Stomach (tissue), 9 donors: ENCODE data around the gene LILRB5. TPM values are rescaled to one million over a fixed set of nuclear protein-coding genes. Genes with fewer than 3 reads are reported as not detected.

Experiments used
- DNase-seq, 2 donors: peaks; one replicate each; pipeline versions ENCODE4 v3.0.0 to v3.0.0-alpha.2; 2013 to 2019
- H3K27ac ChIP-seq, 5 donors: fragments of 200-600 bp in 4 of 5; sonication (generic) in 4 of 5; one replicate each; pipeline ENCODE4 v1.5.1; 2013 to 2019; ENCODE audit warnings: mild to moderate bottlenecking in 1 of 5, moderate library complexity in 1 of 5
- H3K27me3 ChIP-seq, 3 donors: fragments of 200-600 bp; sonication (generic); one replicate each; pipeline ENCODE4 v1.5.1; 2017 to 2019; ENCODE audit warnings: mixed run types in 1 of 3
- H3K36me3 ChIP-seq, 4 donors: fragments of 200-600 bp; sonication (generic); 1 replicate in 3 of 4; 2 replicates in 1 of 4; pipeline ENCODE4 v1.5.1; 2016 to 2019
- H3K4me1 ChIP-seq, 4 donors: fragments of 200-600 bp; sonication (generic); one replicate each; pipeline ENCODE4 v1.5.1; 2016 to 2019
- H3K4me3 ChIP-seq, 4 donors: fragments of 200-600 bp; sonication (generic) in 3 of 4; one replicate each; pipeline ENCODE4 v1.5.1; 2016 to 2019; ENCODE audit warnings: mild to moderate bottlenecking in 1 of 4
- H3K9me3 ChIP-seq, 4 donors: fragments of 200-600 bp; sonication (generic); one replicate each; pipeline ENCODE4 v1.5.1; 2016 to 2019
- EP300 ChIP-seq: sonication (generic); formaldehyde crosslinking; IDR thresholded peaks from one replicate; pipeline ENCODE4 v1.6.1; 2017; ENCODE audit warnings: antibody characterized with exemption
- POLR2A ChIP-seq, 4 donors: fragments of 450-650 bp; IDR thresholded peaks; one replicate each; pipeline ENCODE4 v1.6.1; 2016; ENCODE audit warnings: antibody characterized with exemption in 4 of 4, control low read depth in 2 of 4, mild to moderate bottlenecking in 1 of 4, moderate library complexity in 1 of 4
- POLR2AphosphoS5 ChIP-seq, 3 donors: sonication (generic); formaldehyde crosslinking; IDR thresholded peaks; one replicate each; pipeline ENCODE4 v1.6.1; 2016; ENCODE audit warnings: antibody characterized with exemption in 3 of 3
- WGBS, 5 donors: extraction: QIAGEN DNeasy Blood & Tissue Kit in 3 of 5; methylation state at CpG; one replicate each; pipeline versions ENCODE4 v1.1.5 to v1.1.7; 2013 to 2018; 5-methylcytosine and 5-hydroxymethylcytosine counted together
- intact Hi-C: fragments of 100-400 bp; cut with DNase I; formaldehyde crosslinking; loops from one replicate; pipeline ENCODE4 v1.15.1; 2023; ENCODE audit warnings: low total_unique reads
- polyA plus RNA-seq, 3 donors: library from polyadenylated mRNA; stranded (reverse); fragments of 200-250 nt; gene quantifications; one replicate each; pipeline ENCODE4 v1.2.3, GENCODE V29; 2013
- total RNA-seq, 5 donors: library from RNA; depleted of rRNA; stranded (reverse); fragments of >200 nt; gene quantifications; one replicate each; pipeline versions ENCODE4 v1.1.0 to v1.2.3, GENCODE V29; 2014 to 2016
- TF ChIP-seq, protein P1 (sequence below), 7 experiments: fragments of 450-650 bp in 4 of 7; fragments of 200-600 bp in 3 of 7; sonication (generic) in 3 of 7; IDR thresholded peaks; one replicate each; pipeline ENCODE4 v1.5.1; 2016 to 2019; ENCODE audit warnings: antibody characterized with exemption in 7 of 7, control low read depth in 2 of 7, mild to moderate bottlenecking in 1 of 7
- donor health status: healthy with polysubstance abuse.
- donor health status: Bipolar disorder and iron deficiency.
- donor health status: healthy.

The LILRB5 gene
- total and polyA plus RNA-seq, 8 donors, result 0.28 to 40.8 (median 3.1) TPM; not detected in 1

DNA sequence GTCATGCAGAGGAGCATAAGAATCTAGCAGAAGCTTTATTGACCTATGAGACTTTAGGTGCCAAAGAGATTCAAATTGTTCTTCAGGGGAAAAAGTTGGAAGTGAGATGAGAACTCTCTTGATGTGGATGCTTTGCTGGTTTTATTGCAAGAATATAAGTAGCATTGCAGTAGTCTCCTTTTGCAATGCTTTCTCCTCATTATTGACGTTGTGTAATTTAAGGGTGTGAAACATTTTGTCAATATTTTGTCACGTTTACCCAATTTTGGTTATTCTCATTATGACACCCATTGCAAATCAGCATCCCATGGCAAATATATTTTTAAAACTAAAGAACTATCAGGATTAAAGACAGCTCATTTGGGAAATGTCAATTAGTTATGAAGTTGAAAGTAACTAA is 11.9 kb upstream of the LILRB5 start:
- no peak for TF ChIP-seq POLR2AphosphoS5 (IDR thresholded peaks at IDR 0.05)
- no peak for TF ChIP-seq POLR2A (IDR thresholded peaks at IDR 0.05)
- no peak for TF ChIP-seq EP300
- TF ChIP-seq, protein P1, sequence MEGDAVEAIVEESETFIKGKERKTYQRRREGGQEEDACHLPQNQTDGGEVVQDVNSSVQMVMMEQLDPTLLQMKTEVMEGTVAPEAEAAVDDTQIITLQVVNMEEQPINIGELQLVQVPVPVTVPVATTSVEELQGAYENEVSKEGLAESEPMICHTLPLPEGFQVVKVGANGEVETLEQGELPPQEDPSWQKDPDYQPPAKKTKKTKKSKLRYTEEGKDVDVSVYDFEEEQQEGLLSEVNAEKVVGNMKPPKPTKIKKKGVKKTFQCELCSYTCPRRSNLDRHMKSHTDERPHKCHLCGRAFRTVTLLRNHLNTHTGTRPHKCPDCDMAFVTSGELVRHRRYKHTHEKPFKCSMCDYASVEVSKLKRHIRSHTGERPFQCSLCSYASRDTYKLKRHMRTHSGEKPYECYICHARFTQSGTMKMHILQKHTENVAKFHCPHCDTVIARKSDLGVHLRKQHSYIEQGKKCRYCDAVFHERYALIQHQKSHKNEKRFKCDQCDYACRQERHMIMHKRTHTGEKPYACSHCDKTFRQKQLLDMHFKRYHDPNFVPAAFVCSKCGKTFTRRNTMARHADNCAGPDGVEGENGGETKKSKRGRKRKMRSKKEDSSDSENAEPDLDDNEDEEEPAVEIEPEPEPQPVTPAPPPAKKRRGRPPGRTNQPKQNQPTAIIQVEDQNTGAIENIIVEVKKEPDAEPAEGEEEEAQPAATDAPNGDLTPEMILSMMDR (IDR thresholded peaks at IDR 0.05), result no peak
- no peaks in the 10 kb centered on the region for H3K4me1 ChIP-seq
- no peak for DNase-seq
- intact Hi-C loops, result no loop called here
- H3K27me3 ChIP-seq, result peaks cover 0 to 12% (median 0%) of the 10 kb centered on the region in 3 donors
- no peaks in the 10 kb centered on the region for H3K36me3 ChIP-seq
- H3K9me3 ChIP-seq, result no peaks in the 10 kb centered on the region
- H3K27ac ChIP-seq, result no peak overlapping the region
- H3K4me3 ChIP-seq, result no peak overlapping the region
- WGBS, 5 donors, result 43 to 64% (median 53%) methylated on average over 2 of the region's 2 CpGs

DNA sequence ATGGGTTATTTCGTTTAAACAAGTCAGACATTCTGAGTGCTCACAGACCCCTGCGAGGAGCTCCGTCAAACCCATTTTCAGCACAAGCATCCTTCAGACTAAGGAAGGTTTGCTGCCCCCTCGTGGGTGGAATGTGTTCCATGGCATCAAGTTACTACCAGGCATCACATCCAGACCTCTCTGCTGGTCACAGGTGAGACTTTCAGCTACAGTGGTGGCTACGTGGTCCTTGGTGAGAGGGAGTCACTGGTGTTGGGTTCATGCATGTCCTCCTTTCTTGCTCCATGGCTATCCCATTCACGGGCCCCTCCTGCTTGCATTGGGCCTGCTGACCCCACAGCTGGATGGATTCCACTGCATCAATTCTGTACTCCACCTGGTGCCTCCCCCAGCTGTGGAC is 9.1 kb upstream of the LILRB5 start:
- Histone ChIP-seq H3K4me1 (no peaks in the 10 kb centered on the region), H3K4me3 (no peak overlapping the region), H3K27ac (no peak overlapping the region), H3K27me3 (peaks cover 0 to 12% (median 0%) of the 10 kb centered on the region in 3 donors), H3K9me3 (no peaks in the 10 kb centered on the region), H3K36me3 (no peaks in the 10 kb centered on the region)
- peak; percentile 79 to 89 for DNase-seq
- TF ChIP-seq EP300 (no peak), POLR2AphosphoS5 (IDR thresholded peaks at IDR 0.05) (no peak)
- TF ChIP-seq, protein P1 (IDR thresholded peaks at IDR 0.05), result peak in 5 of 7 experiments; percentile 22 to 77 (median 60)
- intact Hi-C loops, result no loop called here
- WGBS, 5 donors, result 5 to 11% (median 6%) methylated on average over 5 to 6 of the region's 6 CpGs

DNA sequence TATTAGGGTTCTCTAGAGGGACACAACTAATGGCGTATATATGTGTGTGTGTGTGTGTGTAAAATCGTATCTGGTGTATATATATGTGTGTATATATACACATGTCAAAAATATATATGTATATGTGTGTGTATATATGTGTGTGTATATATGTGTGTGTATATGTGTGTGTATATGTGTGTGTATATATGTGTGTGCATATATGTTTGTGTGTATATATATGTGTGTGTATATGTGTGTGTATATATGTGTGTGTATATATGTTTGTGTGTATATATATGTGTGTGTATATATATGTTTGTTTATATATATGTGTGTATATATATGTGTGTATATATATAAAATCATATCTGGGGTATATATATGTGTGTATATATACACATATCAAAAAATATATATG is 5.4 kb upstream of the LILRB5 start:
- DNase-seq, result no peak
- Histone ChIP-seq H3K36me3 (no peaks in the 10 kb centered on the region), H3K4me3 (no peak overlapping the region), H3K9me3 (no peaks in the 10 kb centered on the region), H3K27me3 (peaks cover 0 to 18% (median 0%) of the 10 kb centered on the region in 3 donors), H3K27ac (no peak overlapping the region), H3K4me1 (no peaks in the 10 kb centered on the region)
- intact Hi-C loops, result no loop called here
- TF ChIP-seq POLR2A (IDR thresholded peaks at IDR 0.05) (no peak), POLR2AphosphoS5 (IDR thresholded peaks at IDR 0.05) (no peak), EP300 (no peak)
- TF ChIP-seq, protein P1 (IDR thresholded peaks at IDR 0.05), result no peak
- WGBS, 5 donors, result 82 to 94% (median 87%) methylated on average over 2 of the region's 2 CpGs

DNA sequence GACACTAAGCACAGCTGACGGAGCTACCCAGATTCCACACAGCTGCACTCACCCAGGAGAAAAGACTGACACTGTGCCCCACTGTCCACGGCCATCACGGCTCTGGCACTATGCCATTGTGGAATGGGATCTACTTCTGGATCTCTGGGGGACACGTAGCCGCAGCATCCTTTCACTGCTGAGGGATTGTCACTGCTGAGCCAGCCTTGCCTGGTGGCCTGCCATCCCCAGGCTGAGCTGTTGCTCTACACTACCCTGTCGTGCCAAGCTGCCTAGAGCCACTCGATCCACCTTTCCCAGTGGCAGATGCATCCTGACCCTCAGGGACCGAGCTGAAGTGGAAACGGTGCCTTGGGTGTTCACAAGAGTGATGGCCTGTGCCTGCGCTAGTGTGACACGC is 5.0 kb upstream of the LILRB5 start:
- Histone ChIP-seq H3K36me3 (no peaks in the 10 kb centered on the region), H3K27ac (no peak overlapping the region), H3K9me3 (no peaks in the 10 kb centered on the region), H3K27me3 (peaks cover 0 to 22% (median 3%) of the 10 kb centered on the region in 3 donors), H3K4me1 (no peaks in the 10 kb centered on the region), H3K4me3 (no peak overlapping the region)
- peak in 1 of 2 donors; percentile 8 for DNase-seq
- TF ChIP-seq, protein P1 (IDR thresholded peaks at IDR 0.05), result no peak
- no peak for TF ChIP-seq EP300
- TF ChIP-seq POLR2A (IDR thresholded peaks at IDR 0.05), result no peak
- TF ChIP-seq POLR2AphosphoS5 (IDR thresholded peaks at IDR 0.05), result no peak
- 77 to 85% (median 83%) methylated on average over 11 of the region's 11 CpGs for WGBS, 5 donors
- intact Hi-C loops, result no loop called here
